ENCODE results near the gene ALDH4A1.

The ALDH4A1 gene

GRCh38 chr1:18859560-18859959, 42.8 kb downstream of the ALDH4A1 start, which contains the start of gene TAS1R2:
TSS of gene TAS1R2 (minus strand) at chr1:18859660. CDS start at chr1:18859660, 0 bp downstream.
- DNase-seq (ENCODE audit: low read depth): no peak
- no peak for TF ChIP-seq CTCF (conservative IDR thresholded peaks at IDR 0.05; ENCODE audit: control insufficient read depth, insufficient read depth, low read depth, low read length)
- no peak within 1 kb of the TSS for H3K4me3 ChIP-seq (ENCODE audit: control insufficient read depth, low read depth, low read length)

- no peak for TF ChIP-seq CTCF (conservative IDR thresholded peaks at IDR 0.05; ENCODE audit: control insufficient read depth, insufficient read depth, low read depth, low read length)
- no peak for DNase-seq (ENCODE audit: low read depth)
- no peak overlapping the region for H3K4me3 ChIP-seq (ENCODE audit: control insufficient read depth, low read depth, low read length)
These were observed 44.2 kb downstream of the ALDH4A1 start for GRCh38 chr1:18858070-18858688.

- no peak for TF ChIP-seq CTCF (conservative IDR thresholded peaks at IDR 0.05; ENCODE audit: control insufficient read depth, insufficient read depth, low read depth, low read length)
- DNase-seq (ENCODE audit: low read depth): no peak
- H3K4me3 ChIP-seq (ENCODE audit: control insufficient read depth, low read depth, low read length): no peak overlapping the region
These were observed 45.9 kb downstream of the ALDH4A1 start for GRCh38 chr1:18856435-18856834.

- TF ChIP-seq CTCF (conservative IDR thresholded peaks at IDR 0.05; ENCODE audit: control insufficient read depth, insufficient read depth, low read depth, low read length): no peak
- no peak for DNase-seq (ENCODE audit: low read depth)
- H3K4me3 ChIP-seq (ENCODE audit: control insufficient read depth, low read depth, low read length): no peak overlapping the region
These were observed 46.8 kb downstream of the ALDH4A1 start for GRCh38 chr1:18855573-18855972.

GRCh38 chr1:18854331-18855025, 47.9 kb downstream of the ALDH4A1 start:
- no peak overlapping the region for H3K4me3 ChIP-seq (ENCODE audit: control insufficient read depth, low read depth, low read length)
- DNase-seq (ENCODE audit: low read depth): no peak
- TF ChIP-seq CTCF (conservative IDR thresholded peaks at IDR 0.05; ENCODE audit: control insufficient read depth, insufficient read depth, low read depth, low read length): no peak

GRCh38 chr1:18852501-18852900, 49.9 kb downstream of the ALDH4A1 start:
- no peak overlapping the region for H3K4me3 ChIP-seq (ENCODE audit: control insufficient read depth, low read depth, low read length)
- no peak for DNase-seq (ENCODE audit: low read depth)
- TF ChIP-seq CTCF (conservative IDR thresholded peaks at IDR 0.05; ENCODE audit: control insufficient read depth, insufficient read depth, low read depth, low read length): no peak
